Smooth muscle cell of bladder (primary cell): ENCODE results near the gene DNAAF5. TPM values are rescaled to one million over a fixed set of nuclear protein-coding genes. Genes with fewer than 3 reads are reported as not detected.

Experiments
- total RNA-seq: library from RNA; depleted of rRNA; stranded (reverse); fragments of >200 nt; gene quantifications from 2 replicates; pipeline ENCODE4 v1.2.3, GENCODE V29; 2014

Gene DNAAF5
- 6.7 and 7.9 TPM in 2 replicates for total RNA-seq

GRCh38 chr7:726084-726853 is at the start of gene DNAAF5:
DNAAF5 (plus strand) TSS chr7:726699; CDS start chr7:726721, 22 bp downstream.

GRCh38 chr7:727104-727805 is 756 bp downstream of the DNAAF5 start, which contains the start of gene PRKAR1B:
PRKAR1B (minus strand) TSS chr7:727281; CDS start chr7:711505, 15,776 bp downstream.

GRCh38 chr7:832167-832967 is 105.9 kb downstream of the DNAAF5 start, which contains the start of gene SUN1:
SUN1 (plus strand) TSS chr7:832476; CDS start chr7:832525, 49 bp downstream.

Other genes starting within 250 kb of the DNAAF5 start
- 17.2 and 24.0 TPM in 2 replicates for gene PDGFA, start 206.9 kb upstream of the DNAAF5 start, total RNA-seq
- 11.7 and 13.7 TPM in 2 replicates for gene PRKAR1B, start 582 bp downstream of the DNAAF5 start, total RNA-seq
- gene SUN1, start 105.8 kb downstream of the DNAAF5 start, total RNA-seq = 95.4 and 135 TPM in 2 replicates
- 16.1 and 19.7 TPM in 2 replicates for gene GET4, start 149.9 kb downstream of the DNAAF5 start, total RNA-seq
- gene ADAP1, start 228.0 kb downstream of the DNAAF5 start, total RNA-seq = 9.1 and 9.2 TPM in 2 replicates
- gene COX19, start 248.8 kb downstream of the DNAAF5 start, total RNA-seq = 9.5 and 9.6 TPM in 2 replicates